NOMO-1 (cell line): ENCODE results near the gene TMC7.

Experiments
- DNase-seq, 2 experiments: peaks; one replicate each; lab custom pipeline; 2025; ENCODE audit not compliant: unreplicated experiment in 2 of 2; lab: John Stamatoyannopoulos, UW

TMC7 gene

GRCh38 chr16:19086322-19087199 lies 102.8 kb downstream of the TMC7 start:
- peak; percentile 90 to 96 for DNase-seq

GRCh38 chr16:19088341-19088916 lies 104.7 kb downstream of the TMC7 start:
- DNase-seq, result no peak

GRCh38 chr16:19089410-19089955 lies 105.7 kb downstream of the TMC7 start:
- DNase-seq, result no peak

GRCh38 chr16:19090916-19091315 lies 107.2 kb downstream of the TMC7 start:
- DNase-seq, result no peak

GRCh38 chr16:19092653-19093410 lies 109.1 kb downstream of the TMC7 start:
- DNase-seq, result no peak

GRCh38 chr16:19093631-19094541 lies 110.2 kb downstream of the TMC7 start:
- no peak for DNase-seq

- DNase-seq, result peak; percentile 63 to 94
Measured at GRCh38 chr16:19094542-19095365, 111.0 kb downstream of the TMC7 start.

GRCh38 chr16:19095654-19096053 lies 111.9 kb downstream of the TMC7 start:
- peak in 1 of 2 experiments; percentile 44 for DNase-seq

- DNase-seq, result no peak
Measured at GRCh38 chr16:19098173-19098572, 114.4 kb downstream of the TMC7 start.

- no peak for DNase-seq
Measured at GRCh38 chr16:19102187-19102872, 118.6 kb downstream of the TMC7 start.

- DNase-seq, result no peak
Measured at GRCh38 chr16:19104607-19105006, 120.9 kb downstream of the TMC7 start.

GRCh38 chr16:19105131-19105530 lies 121.4 kb downstream of the TMC7 start:
- no peak for DNase-seq

GRCh38 chr16:19105891-19106624 lies 122.3 kb downstream of the TMC7 start:
- DNase-seq, result peak in 1 of 2 experiments; percentile 9

GRCh38 chr16:19106625-19107020 lies 122.9 kb downstream of the TMC7 start:
- no peak for DNase-seq

GRCh38 chr16:19108409-19109287 lies 124.9 kb downstream of the TMC7 start:
- DNase-seq, result no peak

- DNase-seq, result no peak
Measured at GRCh38 chr16:19109288-19109664, 125.5 kb downstream of the TMC7 start.
